Subcutaneous adipose tissue (tissue), 4 donors: ENCODE measurements around the gene ZNF584. TPM values are rescaled to one million over a fixed set of nuclear protein-coding genes. Genes with fewer than 3 reads are reported as not detected.

Experiments used
- CTCF ChIP-seq: fragments of 450-650 bp; IDR thresholded peaks from one replicate; pipeline ENCODE4 v1.5.1; 2016; ENCODE audit warnings: low read depth, mild to moderate bottlenecking, control low read depth, antibody characterized with exemption, moderate library complexity
- total RNA-seq, 4 donors: library from RNA; depleted of rRNA; stranded (reverse); fragments of >200 nt; gene quantifications; one replicate each; pipeline ENCODE4 v1.1.0, GENCODE V29; 2016

Gene ZNF584
- total RNA-seq, 4 donors from 2014 or later: 4.7 to 9.5 (median 8.4) TPM

- TF ChIP-seq CTCF: no peak
Observed at GRCh38 chr19:58451358-58452101, 43.1 kb downstream of the ZNF584 start, which contains the start of gene ZNF324B. Gene ZNF324B, plus strand, starts transcription at chr19:58451622. Its CDS starts 2,080 bp downstream, at chr19:58453702.

GRCh38 chr19:58453743-58454142, 45.3 kb downstream of the ZNF584 start:
- no peak for TF ChIP-seq CTCF

DNA sequence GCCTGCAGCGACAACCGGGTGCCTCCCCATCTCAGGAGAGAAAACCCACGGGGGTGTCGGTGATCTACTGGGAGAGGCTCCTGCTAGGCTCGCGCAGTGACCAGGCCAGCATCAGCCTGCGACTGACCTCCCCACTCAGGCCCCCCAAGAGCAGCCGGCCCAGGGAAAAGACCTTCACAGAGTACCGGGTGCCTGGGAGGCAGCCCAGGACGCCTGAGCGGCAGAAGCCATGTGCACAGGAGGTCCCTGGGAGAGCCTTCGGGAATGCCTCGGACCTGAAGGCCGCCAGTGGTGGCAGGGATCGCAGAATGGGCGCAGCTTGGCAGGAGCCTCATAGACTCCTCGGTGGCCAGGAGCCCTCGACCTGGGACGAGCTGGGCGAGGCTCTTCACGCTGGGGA, 46.9 kb downstream of the ZNF584 start:
- TF ChIP-seq CTCF: no peak

DNA sequence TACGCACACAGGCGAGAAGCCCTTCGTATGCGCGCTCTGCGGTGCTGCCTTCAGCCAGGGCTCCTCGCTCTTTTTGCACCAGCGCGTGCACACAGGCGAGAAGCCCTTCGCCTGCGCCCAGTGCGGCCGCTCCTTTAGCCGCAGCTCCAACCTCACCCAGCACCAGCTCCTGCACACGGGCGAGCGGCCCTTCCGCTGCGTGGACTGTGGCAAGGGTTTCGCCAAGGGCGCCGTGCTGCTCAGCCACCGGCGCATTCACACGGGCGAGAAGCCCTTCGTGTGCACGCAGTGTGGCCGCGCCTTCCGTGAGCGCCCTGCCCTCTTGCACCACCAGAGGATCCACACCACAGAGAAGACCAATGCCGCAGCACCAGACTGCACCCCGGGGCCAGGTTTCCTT, 47.7 kb downstream of the ZNF584 start:
- TF ChIP-seq CTCF: no peak

GRCh38 chr19:58460039-58460438, 51.6 kb downstream of the ZNF584 start:
- TF ChIP-seq CTCF: no peak

DNA sequence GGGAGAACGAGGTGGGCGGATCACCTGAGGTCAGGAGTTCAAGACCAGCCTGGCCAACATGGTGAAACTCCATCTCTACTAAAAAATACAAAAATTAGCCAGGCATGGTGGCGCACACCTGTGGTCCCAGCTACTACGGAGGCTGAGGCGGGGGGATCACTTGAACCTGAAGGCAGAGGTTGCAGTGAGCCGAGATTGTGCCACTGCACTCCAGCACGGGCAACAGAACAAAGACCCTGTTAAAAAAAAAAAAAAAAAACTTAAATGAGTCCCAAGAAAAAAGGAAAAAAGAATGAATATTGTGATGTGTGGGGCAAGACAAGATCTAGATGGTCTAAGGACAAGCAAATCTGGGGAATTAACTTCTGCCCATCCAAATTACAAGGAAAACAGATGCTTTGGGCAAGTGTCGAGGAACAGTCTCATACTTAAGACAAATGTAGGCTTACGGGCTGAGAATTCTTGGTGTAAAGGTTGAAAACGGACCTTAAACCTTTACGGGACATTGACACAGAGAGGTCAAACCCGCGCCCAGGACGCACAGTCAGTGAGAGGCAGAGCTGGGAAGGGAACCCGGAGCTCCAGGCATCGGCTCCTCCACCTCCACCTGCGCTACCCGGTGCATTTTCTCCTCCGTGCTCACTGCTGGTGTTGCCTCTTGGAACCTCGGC, 57.8 kb downstream of the ZNF584 start:
- no peak for TF ChIP-seq CTCF

DNA sequence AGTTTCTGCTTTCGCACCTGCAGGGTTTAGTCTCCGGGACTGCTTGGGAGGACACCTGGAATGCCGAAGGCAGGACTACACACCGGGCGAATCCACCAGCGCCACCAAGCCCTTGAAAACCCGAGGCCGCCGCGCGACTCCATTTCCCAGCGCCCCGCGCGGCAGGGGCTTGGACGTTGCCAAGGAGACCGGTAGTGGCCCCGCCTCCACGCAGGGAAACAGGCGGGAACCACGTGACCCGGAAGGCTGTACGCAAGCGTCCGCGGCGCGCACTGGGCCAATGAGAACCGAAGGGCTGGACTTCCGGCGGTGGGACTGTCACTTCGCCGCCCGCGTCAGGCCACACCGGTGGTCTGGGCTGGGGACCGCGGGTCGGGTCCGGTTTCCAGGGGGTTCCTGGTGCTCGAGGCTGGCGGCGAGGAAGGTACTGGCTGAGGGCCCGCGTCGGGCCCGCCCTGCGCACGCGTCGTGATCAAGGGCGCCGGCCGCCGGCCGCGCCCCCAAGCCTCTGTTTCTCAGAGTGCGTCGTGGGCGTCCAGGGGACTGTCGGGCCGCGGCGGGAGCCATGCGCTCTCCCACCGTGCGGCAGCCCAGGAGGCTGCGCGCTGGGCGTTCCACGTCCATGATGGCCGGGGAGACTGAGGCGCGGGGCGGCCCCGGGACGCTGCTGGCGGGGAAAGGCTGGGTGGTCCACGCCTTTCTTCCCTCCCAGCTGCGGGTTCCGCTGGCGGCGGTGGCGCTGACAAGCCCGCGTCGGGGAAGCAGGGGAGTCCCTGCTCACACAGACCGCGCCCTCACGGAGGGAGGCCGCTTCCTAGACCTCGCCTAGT, 58.5 kb downstream of the ZNF584 start, which contains the start of gene ZNF324:
Gene ZNF324 (plus strand): TSS at position 321 of the 830 bp plus-strand sequence. CDS start 2,106 bp downstream, outside the sequence.
- no peak for TF ChIP-seq CTCF
